ENCODE data around the gene CCDC142.

DNA sequence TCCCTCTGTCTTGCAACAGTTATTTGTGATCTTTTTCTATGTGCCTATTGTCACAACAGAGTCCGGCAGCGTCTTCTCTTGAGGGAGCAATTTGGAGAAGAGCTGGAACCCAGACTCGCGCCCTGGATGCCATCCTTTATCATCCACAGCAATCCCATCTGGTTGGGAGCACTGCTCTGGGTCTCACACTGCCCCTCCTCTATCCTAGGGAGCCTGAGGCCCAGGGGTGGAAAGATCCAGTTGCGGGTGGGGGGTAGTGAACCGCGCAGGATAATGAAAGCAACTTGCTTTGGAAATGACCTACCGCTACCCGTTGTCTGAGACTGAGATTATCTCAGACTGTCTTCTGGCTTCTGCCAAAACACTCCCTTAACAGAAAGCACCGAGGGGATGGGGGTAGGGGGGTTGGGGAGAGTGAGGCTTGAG, 23.8 kb downstream of the CCDC142 start:
- TF ChIP-seq, protein P1, sequence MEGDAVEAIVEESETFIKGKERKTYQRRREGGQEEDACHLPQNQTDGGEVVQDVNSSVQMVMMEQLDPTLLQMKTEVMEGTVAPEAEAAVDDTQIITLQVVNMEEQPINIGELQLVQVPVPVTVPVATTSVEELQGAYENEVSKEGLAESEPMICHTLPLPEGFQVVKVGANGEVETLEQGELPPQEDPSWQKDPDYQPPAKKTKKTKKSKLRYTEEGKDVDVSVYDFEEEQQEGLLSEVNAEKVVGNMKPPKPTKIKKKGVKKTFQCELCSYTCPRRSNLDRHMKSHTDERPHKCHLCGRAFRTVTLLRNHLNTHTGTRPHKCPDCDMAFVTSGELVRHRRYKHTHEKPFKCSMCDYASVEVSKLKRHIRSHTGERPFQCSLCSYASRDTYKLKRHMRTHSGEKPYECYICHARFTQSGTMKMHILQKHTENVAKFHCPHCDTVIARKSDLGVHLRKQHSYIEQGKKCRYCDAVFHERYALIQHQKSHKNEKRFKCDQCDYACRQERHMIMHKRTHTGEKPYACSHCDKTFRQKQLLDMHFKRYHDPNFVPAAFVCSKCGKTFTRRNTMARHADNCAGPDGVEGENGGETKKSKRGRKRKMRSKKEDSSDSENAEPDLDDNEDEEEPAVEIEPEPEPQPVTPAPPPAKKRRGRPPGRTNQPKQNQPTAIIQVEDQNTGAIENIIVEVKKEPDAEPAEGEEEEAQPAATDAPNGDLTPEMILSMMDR (optimal IDR thresholded peaks at IDR 0.05 in 1 of 3, IDR thresholded peaks at IDR 0.05 in 1 of 3, conservative IDR thresholded peaks at IDR 0.05 in 1 of 3; ENCODE audit: extremely low read depth in 1 of 3, insufficient read depth in 2 of 3, low read length in 3 of 3) = no peak
- no peak for TF ChIP-seq EZH2 (IDR thresholded peaks at IDR 0.05; ENCODE audit: low read length)

All from keratinocyte (primary cell).